Measurements from ENCODE around the gene COLEC11.

DNA sequence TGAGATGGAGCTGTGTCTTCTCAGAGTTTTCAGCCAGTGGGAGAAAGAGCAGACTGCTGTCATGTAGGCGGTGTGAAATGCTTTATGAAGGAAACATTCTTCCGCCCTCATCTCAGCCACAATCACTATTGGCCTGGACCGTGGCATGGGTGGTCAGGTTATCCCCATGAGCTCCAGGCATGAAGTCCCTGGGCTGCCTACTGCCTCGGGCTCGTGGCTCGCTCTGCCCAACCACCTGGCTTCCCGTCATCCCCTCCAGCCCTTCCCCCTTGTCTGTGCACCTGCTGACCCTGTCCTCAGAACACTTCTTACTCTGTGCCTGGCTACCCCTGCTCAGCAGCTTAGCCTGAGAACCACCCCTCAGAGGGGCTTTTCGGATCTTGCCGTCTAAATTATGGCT, 15.5 kb downstream of the COLEC11 start:
- TF ChIP-seq POLR2AphosphoS5 (IDR thresholded peaks at IDR 0.05) (no peak), POLR2A (IDR thresholded peaks at IDR 0.05) (no peak)
- TF ChIP-seq, protein P1, sequence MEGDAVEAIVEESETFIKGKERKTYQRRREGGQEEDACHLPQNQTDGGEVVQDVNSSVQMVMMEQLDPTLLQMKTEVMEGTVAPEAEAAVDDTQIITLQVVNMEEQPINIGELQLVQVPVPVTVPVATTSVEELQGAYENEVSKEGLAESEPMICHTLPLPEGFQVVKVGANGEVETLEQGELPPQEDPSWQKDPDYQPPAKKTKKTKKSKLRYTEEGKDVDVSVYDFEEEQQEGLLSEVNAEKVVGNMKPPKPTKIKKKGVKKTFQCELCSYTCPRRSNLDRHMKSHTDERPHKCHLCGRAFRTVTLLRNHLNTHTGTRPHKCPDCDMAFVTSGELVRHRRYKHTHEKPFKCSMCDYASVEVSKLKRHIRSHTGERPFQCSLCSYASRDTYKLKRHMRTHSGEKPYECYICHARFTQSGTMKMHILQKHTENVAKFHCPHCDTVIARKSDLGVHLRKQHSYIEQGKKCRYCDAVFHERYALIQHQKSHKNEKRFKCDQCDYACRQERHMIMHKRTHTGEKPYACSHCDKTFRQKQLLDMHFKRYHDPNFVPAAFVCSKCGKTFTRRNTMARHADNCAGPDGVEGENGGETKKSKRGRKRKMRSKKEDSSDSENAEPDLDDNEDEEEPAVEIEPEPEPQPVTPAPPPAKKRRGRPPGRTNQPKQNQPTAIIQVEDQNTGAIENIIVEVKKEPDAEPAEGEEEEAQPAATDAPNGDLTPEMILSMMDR (IDR thresholded peaks at IDR 0.05 in 8 of 11, conservative IDR thresholded peaks at IDR 0.05 in 3 of 11): no peak

Measured in spleen (tissue), 7 donors.